ENCODE data around the gene HRCT1. TPM values are rescaled to one million over a fixed set of nuclear protein-coding genes. Genes with fewer than 3 reads are reported as not detected.
A peak's percentile ranks its signal among the peaks of the same experiment; 100 is the strongest.

HRCT1 gene
- total RNA-seq, 5 donors from 2014 or later (not counting 1 experiment from before 2014, with no cell fraction given): not detected

- no peak for DNase-seq
- H3K36me3 ChIP-seq (ENCODE audit: control insufficient read depth in 2 of 2, extremely low read depth in 1 of 2, insufficient read depth in 1 of 2, low read length in 1 of 2): no peaks in the 10 kb centered on the region
- ATAC-seq (replicated peaks in 1 of 4): no peak
- H3K27ac Mint-ChIP-seq: no peak overlapping the region
- no peaks in the 10 kb centered on the region for H3K9me3 Mint-ChIP-seq
- H3K4me1 ChIP-seq (ENCODE audit: control insufficient read depth in 1 of 2, extremely low read depth in 1 of 2, insufficient read depth in 2 of 2, low read length in 2 of 2): peaks cover 0 to 4% of the 10 kb centered on the region in 2 experiments
- WGBS (ENCODE audit: insufficient coverage): 94% methylated on average over 5 of the region's 9 CpGs
- peaks cover 12 to 14% (median 14%) of the 10 kb centered on the region in 3 donors for H3K4me1 Mint-ChIP-seq
- H3K27me3 Mint-ChIP-seq: peaks cover 0 to 4% of the 10 kb centered on the region in 2 donors
- no peak overlapping the region for H3K4me3 Mint-ChIP-seq
- POLR2A ChIA-PET: interaction anchor here in 1 of 2 donors (1.0 kb wide), 1 partner anchor 9 kb away, joined by 3 read pairs; no protein-coding TSS in a partner anchor
- CTCF ChIA-PET: no interaction called here
- no peaks in the 10 kb centered on the region for H3K9me3 ChIP-seq
- peaks cover 0 to 3% of the 10 kb centered on the region in 2 experiments for H3K27me3 ChIP-seq (replicated peaks in 1 of 2; ENCODE audit: control insufficient read depth in 2 of 2, extremely low read depth in 1 of 2, insufficient read depth in 2 of 2, low read length in 1 of 2)
- H3K36me3 Mint-ChIP-seq: no peaks in the 10 kb centered on the region
- no peak overlapping the region for H3K4me3 ChIP-seq (ENCODE audit: control insufficient read depth in 1 of 2, extremely low read depth in 1 of 2, low read length in 1 of 2)
- no peak overlapping the region for H3K27ac ChIP-seq (ENCODE audit: low read length)
Observed at GRCh38 chr9:35928591-35929452, 22.8 kb downstream of the HRCT1 start.

- H3K27ac Mint-ChIP-seq: no peak overlapping the region
- CTCF ChIA-PET: no interaction called here
- WGBS (ENCODE audit: insufficient coverage): 20% methylated on average over 1 of the region's 6 CpGs
- peaks cover 0 to 4% of the 10 kb centered on the region in 2 experiments for H3K4me1 ChIP-seq (ENCODE audit: control insufficient read depth in 1 of 2, extremely low read depth in 1 of 2, insufficient read depth in 2 of 2, low read length in 2 of 2)
- POLR2A ChIA-PET: no interaction called here
- no peaks in the 10 kb centered on the region for H3K9me3 ChIP-seq
- peaks cover 12 to 14% (median 13%) of the 10 kb centered on the region in 3 donors for H3K4me1 Mint-ChIP-seq
- no peak overlapping the region for H3K4me3 Mint-ChIP-seq
- H3K36me3 Mint-ChIP-seq: no peaks in the 10 kb centered on the region
- peaks cover 0 to 3% of the 10 kb centered on the region in 2 experiments for H3K27me3 ChIP-seq (replicated peaks in 1 of 2; ENCODE audit: control insufficient read depth in 2 of 2, extremely low read depth in 1 of 2, insufficient read depth in 2 of 2, low read length in 1 of 2)
- no peak overlapping the region for H3K4me3 ChIP-seq (ENCODE audit: control insufficient read depth in 1 of 2, extremely low read depth in 1 of 2, low read length in 1 of 2)
- no peaks in the 10 kb centered on the region for H3K9me3 Mint-ChIP-seq
- ATAC-seq (replicated peaks in 1 of 4) (no peak), DNase-seq (no peak)
- peaks cover 0 to 4% of the 10 kb centered on the region in 2 donors for H3K27me3 Mint-ChIP-seq
- no peaks in the 10 kb centered on the region for H3K36me3 ChIP-seq (ENCODE audit: control insufficient read depth in 2 of 2, extremely low read depth in 1 of 2, insufficient read depth in 1 of 2, low read length in 1 of 2)
- H3K27ac ChIP-seq (ENCODE audit: low read length): no peak overlapping the region
Observed at GRCh38 chr9:35929453-35929718, 23.4 kb downstream of the HRCT1 start.

GRCh38 chr9:35930521-35930920, 24.5 kb downstream of the HRCT1 start:
- no peak overlapping the region for H3K4me3 ChIP-seq (ENCODE audit: control insufficient read depth in 1 of 2, extremely low read depth in 1 of 2, low read length in 1 of 2)
- Mint-ChIP-seq H3K4me1 (peaks cover 12 to 14% (median 13%) of the 10 kb centered on the region in 3 donors), H3K4me3 (no peak overlapping the region), H3K27ac (no peak overlapping the region), H3K36me3 (no peaks in the 10 kb centered on the region), H3K9me3 (no peaks in the 10 kb centered on the region), H3K27me3 (peaks cover 0 to 4% of the 10 kb centered on the region in 2 donors)
- no peaks in the 10 kb centered on the region for H3K9me3 ChIP-seq
- H3K4me1 ChIP-seq (ENCODE audit: control insufficient read depth in 1 of 2, extremely low read depth in 1 of 2, insufficient read depth in 2 of 2, low read length in 2 of 2): peaks cover 0 to 4% of the 10 kb centered on the region in 2 experiments
- no peaks in the 10 kb centered on the region for H3K36me3 ChIP-seq (ENCODE audit: control insufficient read depth in 2 of 2, extremely low read depth in 1 of 2, insufficient read depth in 1 of 2, low read length in 1 of 2)
- no peaks in the 10 kb centered on the region for H3K27me3 ChIP-seq (replicated peaks in 1 of 2; ENCODE audit: control insufficient read depth in 2 of 2, extremely low read depth in 1 of 2, insufficient read depth in 2 of 2, low read length in 1 of 2)
- no peak overlapping the region for H3K27ac ChIP-seq (ENCODE audit: low read length)
- POLR2A ChIA-PET: interaction anchor here in 1 of 2 donors (0.5 kb wide), 1 partner anchor 265 kb away, joined by 3 read pairs; no protein-coding TSS in a partner anchor
- DNase-seq (no peak), ATAC-seq (replicated peaks in 1 of 4) (no peak)
- CTCF ChIA-PET: no interaction called here

GRCh38 chr9:35930989-35931388, 25.0 kb downstream of the HRCT1 start:
- H3K27me3 Mint-ChIP-seq: peaks cover 0 to 4% of the 10 kb centered on the region in 2 donors
- no peak overlapping the region for H3K27ac Mint-ChIP-seq
- WGBS (ENCODE audit: insufficient coverage): 92% methylated on average over 2 of the region's 3 CpGs
- H3K4me1 ChIP-seq (ENCODE audit: control insufficient read depth in 1 of 2, extremely low read depth in 1 of 2, insufficient read depth in 2 of 2, low read length in 2 of 2): peaks cover 0 to 4% of the 10 kb centered on the region in 2 experiments
- no peaks in the 10 kb centered on the region for H3K9me3 Mint-ChIP-seq
- ChIA-PET CTCF (no interaction called here), POLR2A (interaction anchor here in 1 of 2 donors (0.5 kb wide), 1 partner anchor 265 kb away, joined by 3 read pairs; no protein-coding TSS in a partner anchor)
- no peak overlapping the region for H3K27ac ChIP-seq (ENCODE audit: low read length)
- H3K27me3 ChIP-seq (replicated peaks in 1 of 2; ENCODE audit: control insufficient read depth in 2 of 2, extremely low read depth in 1 of 2, insufficient read depth in 2 of 2, low read length in 1 of 2): no peaks in the 10 kb centered on the region
- no peak overlapping the region for H3K4me3 Mint-ChIP-seq
- H3K36me3 ChIP-seq (ENCODE audit: control insufficient read depth in 2 of 2, extremely low read depth in 1 of 2, insufficient read depth in 1 of 2, low read length in 1 of 2): no peaks in the 10 kb centered on the region
- no peaks in the 10 kb centered on the region for H3K36me3 Mint-ChIP-seq
- H3K9me3 ChIP-seq: no peaks in the 10 kb centered on the region
- ATAC-seq (replicated peaks in 1 of 4) (no peak), DNase-seq (no peak)
- no peak overlapping the region for H3K4me3 ChIP-seq (ENCODE audit: control insufficient read depth in 1 of 2, extremely low read depth in 1 of 2, low read length in 1 of 2)
- H3K4me1 Mint-ChIP-seq: peaks cover 12 to 14% (median 13%) of the 10 kb centered on the region in 3 donors

GRCh38 chr9:35932735-35933134, 26.7 kb downstream of the HRCT1 start:
- Histone ChIP-seq H3K4me3 (ENCODE audit: control insufficient read depth in 1 of 2, extremely low read depth in 1 of 2, low read length in 1 of 2) (no peak overlapping the region), H3K27me3 (replicated peaks in 1 of 2; ENCODE audit: control insufficient read depth in 2 of 2, extremely low read depth in 1 of 2, insufficient read depth in 2 of 2, low read length in 1 of 2) (no peaks in the 10 kb centered on the region), H3K9me3 (no peaks in the 10 kb centered on the region), H3K27ac (ENCODE audit: low read length) (no peak overlapping the region), H3K36me3 (ENCODE audit: control insufficient read depth in 2 of 2, extremely low read depth in 1 of 2, insufficient read depth in 1 of 2, low read length in 1 of 2) (no peaks in the 10 kb centered on the region), H3K4me1 (ENCODE audit: control insufficient read depth in 1 of 2, extremely low read depth in 1 of 2, insufficient read depth in 2 of 2, low read length in 2 of 2) (peaks cover 4 to 10% of the 10 kb centered on the region in 2 experiments)
- H3K27ac Mint-ChIP-seq: no peak overlapping the region
- H3K27me3 Mint-ChIP-seq: no peaks in the 10 kb centered on the region
- ChIA-PET POLR2A (interaction anchor here in 1 of 2 donors (0.6 kb wide), 1 partner anchor 243 kb away, joined by 4 read pairs; no protein-coding TSS in a partner anchor), CTCF (interaction anchor here (0.7 to 1.0 kb wide), 2 partner anchors 28 to 109 kb away, joined by 4 to 6 read pairs; no protein-coding TSS in a partner anchor)
- ATAC-seq (replicated peaks in 1 of 4) (peak in 2 of 4 experiments; percentile 43 to 84), DNase-seq (peak in 4 of 35 experiments; percentile 16 to 31 (median 20))
- peaks cover 19 to 24% (median 22%) of the 10 kb centered on the region in 3 donors for H3K4me1 Mint-ChIP-seq
- WGBS (ENCODE audit: insufficient coverage): 14% methylated on average over 1 of the region's 3 CpGs
- H3K36me3 Mint-ChIP-seq: no peaks in the 10 kb centered on the region
- H3K9me3 Mint-ChIP-seq: peaks cover 0 to 7% (median 4%) of the 10 kb centered on the region in 3 donors
- no peak overlapping the region for H3K4me3 Mint-ChIP-seq

- Mint-ChIP-seq H3K4me1 (peaks cover 26 to 33% (median 29%) of the 10 kb centered on the region in 3 donors), H3K27ac (peak overlapping the region in 1 of 2 donors; percentile 9), H3K4me3 (no peak overlapping the region), H3K36me3 (no peaks in the 10 kb centered on the region), H3K27me3 (no peaks in the 10 kb centered on the region), H3K9me3 (peaks cover 0 to 7% (median 4%) of the 10 kb centered on the region in 3 donors)
- Histone ChIP-seq H3K36me3 (ENCODE audit: control insufficient read depth in 2 of 2, extremely low read depth in 1 of 2, insufficient read depth in 1 of 2, low read length in 1 of 2) (no peaks in the 10 kb centered on the region), H3K4me1 (ENCODE audit: control insufficient read depth in 1 of 2, extremely low read depth in 1 of 2, insufficient read depth in 2 of 2, low read length in 2 of 2) (peaks cover 11 to 19% of the 10 kb centered on the region in 2 experiments), H3K27ac (ENCODE audit: low read length) (no peak overlapping the region), H3K27me3 (replicated peaks in 1 of 2; ENCODE audit: control insufficient read depth in 2 of 2, extremely low read depth in 1 of 2, insufficient read depth in 2 of 2, low read length in 1 of 2) (no peaks in the 10 kb centered on the region), H3K9me3 (no peaks in the 10 kb centered on the region), H3K4me3 (ENCODE audit: control insufficient read depth in 1 of 2, extremely low read depth in 1 of 2, low read length in 1 of 2) (no peak overlapping the region)
- ATAC-seq (replicated peaks in 1 of 4): no peak
- WGBS (ENCODE audit: insufficient coverage): 70% methylated on average over 2 of the region's 4 CpGs
- CTCF ChIA-PET: no interaction called here
- POLR2A ChIA-PET: no interaction called here
- no peak for DNase-seq
Observed at GRCh38 chr9:35933550-35934067, 27.6 kb downstream of the HRCT1 start.

All from T-cell (primary cell).